NB4 (cell line): ENCODE data around the gene SLC16A3.
"Not testable (repeated sequence)": the region's sequence is repeated elsewhere in the genome, so short reads cannot be mapped to it uniquely, and the experiment has no call there.

ENCODE experiments used
- DNase-seq: peaks from one replicate; pipeline ENCODE4 v3.0.0; 2010; ENCODE audit warnings: low read depth
- H3K4me3 ChIP-seq: one replicate; pipeline ENCODE4 v1.5.1; 2011; ENCODE audit warnings: mild to moderate bottlenecking, low read depth, low read length, moderate library complexity
- CTCF ChIP-seq: IDR thresholded peaks from one replicate; pipeline ENCODE4 v1.5.1; 2012; ENCODE audit warnings: low read depth, low read length
- MAX ChIP-seq: IDR thresholded peaks from 2 replicates; pipeline ENCODE4 v1.6.1; 2011; ENCODE audit warnings: low read depth, low read length
- MYC ChIP-seq: IDR thresholded peaks from 2 replicates; pipeline ENCODE4 v1.6.1; 2011; ENCODE audit warnings: low read depth, low read length
- POLR2A ChIP-seq: IDR thresholded peaks from 2 replicates; pipeline ENCODE4 v1.6.1; 2011; ENCODE audit warnings: mild to moderate bottlenecking; ENCODE audit not compliant: insufficient read length; ENCODE audit errors: extremely low read depth

Gene SLC16A3

DNA sequence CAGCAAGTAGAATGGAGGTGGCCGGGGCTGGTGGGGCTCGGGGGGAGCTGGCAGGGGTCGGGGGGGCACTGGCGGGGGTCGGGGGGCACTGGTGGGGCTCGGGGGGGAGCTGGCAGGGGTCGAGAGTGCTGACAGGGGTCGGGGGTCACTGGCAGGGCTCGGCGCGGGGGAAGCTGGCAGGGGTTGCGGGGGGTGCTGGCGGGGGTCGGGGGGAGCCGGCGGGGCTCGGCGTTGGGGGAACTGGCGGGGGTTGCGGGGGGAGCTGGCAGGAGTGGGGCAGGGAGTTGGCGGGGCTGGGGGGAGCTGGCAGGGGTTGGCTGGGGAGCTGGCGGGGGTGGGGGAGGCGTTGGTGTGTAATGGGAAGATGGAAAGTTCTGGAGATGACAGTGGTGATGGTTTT is 41.3 kb upstream of the SLC16A3 start:
- no peak for DNase-seq
- TF ChIP-seq MYC (no peak), CTCF (no peak), MAX (no peak), POLR2A (no peak)
- no peak overlapping the region for H3K4me3 ChIP-seq

DNA sequence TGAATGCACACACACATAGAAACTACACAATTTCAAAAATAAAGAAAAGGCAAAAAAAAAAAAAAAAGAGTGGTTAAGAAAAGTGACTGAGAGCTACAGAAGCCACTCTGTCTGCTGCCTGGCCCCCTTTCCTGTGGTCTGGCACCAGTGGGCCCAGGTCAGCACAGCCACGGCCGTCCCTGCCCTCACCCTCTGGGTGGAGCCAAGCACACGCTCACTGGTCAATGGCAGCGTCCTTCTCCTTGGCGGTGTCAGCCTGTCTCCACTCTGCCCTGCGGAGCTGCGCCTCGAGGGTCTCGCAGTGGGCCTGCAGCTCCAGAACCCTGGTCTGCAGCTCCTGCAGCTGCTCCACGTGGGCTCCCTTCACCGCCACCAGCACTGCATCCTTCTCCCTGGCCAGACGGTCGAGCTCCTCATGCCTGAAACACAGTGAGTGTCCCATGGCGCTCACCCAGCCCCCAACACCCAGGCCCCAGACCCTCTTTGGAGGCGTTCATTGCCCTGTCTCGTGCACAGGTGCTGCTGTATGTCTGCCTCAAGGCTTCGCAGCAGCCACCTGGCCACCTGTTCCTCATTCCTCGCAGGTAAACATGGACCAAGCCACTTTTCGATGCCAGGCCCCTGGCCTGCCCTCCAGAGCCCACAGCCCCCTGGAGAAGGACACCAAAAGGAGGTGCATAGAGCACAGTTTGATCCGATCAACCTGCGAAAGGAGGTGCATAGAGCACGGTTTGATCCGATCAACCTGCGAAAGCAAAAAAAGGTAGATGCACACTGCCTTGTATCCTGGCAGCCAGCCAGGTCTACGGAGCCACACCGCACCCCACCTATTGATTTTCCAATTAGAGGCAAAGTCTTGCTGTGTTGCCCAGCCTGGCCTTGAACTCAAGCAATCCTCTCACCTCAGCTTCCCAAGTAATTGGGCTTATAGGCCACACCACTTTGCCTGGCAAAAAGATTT is 40.6 kb upstream of the SLC16A3 start:
- DNase-seq: no peak
- no peak overlapping the region for H3K4me3 ChIP-seq
- TF ChIP-seq POLR2A (no peak), MYC (no peak), CTCF (no peak), MAX (no peak)

DNA sequence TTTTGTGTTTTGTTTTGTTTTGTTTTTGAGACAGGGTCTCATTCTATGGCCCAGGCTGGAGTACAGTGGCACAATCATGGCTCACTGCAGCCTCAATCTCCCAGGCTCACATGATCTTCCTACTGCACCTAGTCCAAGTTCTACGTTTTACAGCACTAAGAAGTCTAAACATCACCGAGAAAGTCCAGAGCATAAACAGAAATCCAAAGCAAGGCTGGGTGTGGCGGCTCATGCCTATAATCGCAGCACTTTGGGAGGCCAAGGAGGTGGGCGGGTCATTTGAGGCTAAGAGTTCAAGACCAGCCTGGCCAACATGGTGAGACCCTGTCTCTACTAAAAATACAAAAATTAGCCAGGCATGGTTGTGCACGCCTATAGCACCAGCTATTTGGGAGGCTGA is 35.8 kb upstream of the SLC16A3 start:
- H3K4me3 ChIP-seq, DNase-seq: not testable (repeated sequence)

DNA sequence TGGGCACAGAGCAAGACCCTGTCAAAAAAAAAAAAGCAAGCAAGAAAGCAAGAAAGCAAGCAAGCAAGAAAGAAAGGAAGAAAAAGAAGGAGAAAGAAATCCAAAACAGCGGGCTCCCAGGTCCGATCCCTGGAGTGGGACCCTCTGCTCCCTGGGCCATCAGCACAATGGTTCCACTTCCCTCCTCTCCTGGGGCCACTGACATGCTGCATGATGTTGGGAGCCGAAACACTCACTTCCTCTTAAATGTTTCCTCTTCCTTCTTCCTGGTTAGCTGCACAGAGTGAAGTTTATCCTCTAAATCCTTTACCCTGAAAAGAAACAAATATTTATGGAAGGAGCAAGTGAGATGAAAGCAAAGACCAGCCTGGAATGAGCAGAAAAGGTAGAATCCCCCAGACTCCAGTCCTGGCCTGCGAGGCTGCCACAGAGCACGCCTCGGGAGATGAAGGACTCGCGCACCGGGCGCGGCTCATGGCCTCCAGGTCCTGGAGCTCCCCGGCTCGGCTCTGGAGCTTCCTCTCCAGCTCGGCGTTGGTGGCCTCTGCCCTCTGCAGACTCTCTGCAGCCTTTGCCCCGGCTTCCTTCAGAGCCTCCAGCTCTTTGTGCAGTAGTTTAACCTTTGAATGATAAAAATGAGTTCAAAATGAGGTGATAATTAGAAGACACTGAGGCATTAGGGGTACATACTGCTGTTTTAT is 35.2 kb upstream of the SLC16A3 start:
- no peak for TF ChIP-seq CTCF
- TF ChIP-seq MAX: no peak
- no peak for TF ChIP-seq MYC
- no peak for TF ChIP-seq POLR2A
- no peak for DNase-seq
- no peak overlapping the region for H3K4me3 ChIP-seq

DNA sequence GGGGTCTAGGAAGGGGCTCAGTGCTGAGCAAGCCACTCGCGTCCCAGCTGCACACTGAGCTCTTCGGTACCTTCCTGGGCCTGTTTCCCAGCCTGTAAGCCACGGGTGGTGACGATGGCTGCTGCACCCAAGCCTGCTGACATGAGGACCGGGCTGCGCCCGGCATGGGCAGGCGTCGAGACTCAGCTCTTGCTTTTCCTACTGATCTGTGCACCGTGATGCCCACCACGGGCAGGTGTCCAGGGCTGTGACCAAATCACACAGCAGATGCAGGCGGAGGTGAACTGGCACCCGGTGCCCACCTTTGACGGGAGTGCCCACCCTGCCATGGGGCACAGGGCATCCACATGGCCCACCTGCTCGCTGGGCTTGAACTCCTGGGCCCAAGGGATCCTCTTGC is 34.1 kb upstream of the SLC16A3 start:
- TF ChIP-seq CTCF: no peak
- TF ChIP-seq MAX: no peak
- TF ChIP-seq MYC: no peak
- TF ChIP-seq POLR2A: no peak

More for the DNA sequence above, 34.1 kb upstream of the SLC16A3 start:
- no peak for DNase-seq
- H3K4me3 ChIP-seq: no peak overlapping the region
